ENCODE data around the gene MTARC2. TPM values are rescaled to one million over a fixed set of nuclear protein-coding genes. Genes with fewer than 3 reads are reported as not detected.

The MTARC2 gene
- total RNA-seq, 1 donor: 1.0 TPM

GRCh38 chr1:220791956-220792355 lies 43.8 kb downstream of the MTARC2 start:
- Histone ChIP-seq H3K27me3 (ENCODE audit: insufficient read depth, low read length) (no peaks in the 10 kb centered on the region), H3K4me3 (ENCODE audit: low read length) (no peak overlapping the region), H3K4me1 (ENCODE audit: insufficient read depth, low read length) (peaks cover 48% of the 10 kb centered on the region), H3K9me3 (ENCODE audit: low read depth, low read length) (no peaks in the 10 kb centered on the region)

- H3K4me3 ChIP-seq (ENCODE audit: low read length): no peak overlapping the region
- no peaks in the 10 kb centered on the region for H3K27me3 ChIP-seq (ENCODE audit: insufficient read depth, low read length)
- H3K4me1 ChIP-seq (ENCODE audit: insufficient read depth, low read length): peaks cover 6% of the 10 kb centered on the region
- H3K9me3 ChIP-seq (ENCODE audit: low read depth, low read length): no peaks in the 10 kb centered on the region
Measured at GRCh38 chr1:220796530-220796929, 48.4 kb downstream of the MTARC2 start.

- H3K9me3 ChIP-seq (ENCODE audit: low read depth, low read length): no peaks in the 10 kb centered on the region
- no peak overlapping the region for H3K4me3 ChIP-seq (ENCODE audit: low read length)
- no peaks in the 10 kb centered on the region for H3K27me3 ChIP-seq (ENCODE audit: insufficient read depth, low read length)
- H3K4me1 ChIP-seq (ENCODE audit: insufficient read depth, low read length): peaks cover under 1% of the 10 kb centered on the region
Measured at GRCh38 chr1:220797044-220797443, 48.9 kb downstream of the MTARC2 start.

- Histone ChIP-seq H3K4me1 (ENCODE audit: insufficient read depth, low read length) (no peaks in the 10 kb centered on the region), H3K27me3 (ENCODE audit: insufficient read depth, low read length) (no peaks in the 10 kb centered on the region), H3K9me3 (ENCODE audit: low read depth, low read length) (no peaks in the 10 kb centered on the region), H3K4me3 (ENCODE audit: low read length) (no peak overlapping the region)
Measured at GRCh38 chr1:220797553-220797952, 49.4 kb downstream of the MTARC2 start.

- Histone ChIP-seq H3K9me3 (ENCODE audit: low read depth, low read length) (no peaks in the 10 kb centered on the region), H3K27me3 (ENCODE audit: insufficient read depth, low read length) (no peaks in the 10 kb centered on the region), H3K4me3 (ENCODE audit: low read length) (no peak overlapping the region), H3K4me1 (ENCODE audit: insufficient read depth, low read length) (no peaks in the 10 kb centered on the region)
Measured at GRCh38 chr1:220798338-220798737, 50.2 kb downstream of the MTARC2 start.

- no peaks in the 10 kb centered on the region for H3K9me3 ChIP-seq (ENCODE audit: low read depth, low read length)
- H3K4me1 ChIP-seq (ENCODE audit: insufficient read depth, low read length): peaks cover 4% of the 10 kb centered on the region
- H3K27me3 ChIP-seq (ENCODE audit: insufficient read depth, low read length): no peaks in the 10 kb centered on the region
- H3K4me3 ChIP-seq (ENCODE audit: low read length): no peak overlapping the region
Measured at GRCh38 chr1:220800262-220800661, 52.1 kb downstream of the MTARC2 start.

- no peaks in the 10 kb centered on the region for H3K9me3 ChIP-seq (ENCODE audit: low read depth, low read length)
- H3K27me3 ChIP-seq (ENCODE audit: insufficient read depth, low read length): no peaks in the 10 kb centered on the region
Measured at GRCh38 chr1:220803401-220804201, 55.5 kb downstream of the MTARC2 start.

GRCh38 chr1:220804202-220804586 lies 56.1 kb downstream of the MTARC2 start:
- no peak overlapping the region for H3K4me3 ChIP-seq (ENCODE audit: low read length)
- peaks cover 4% of the 10 kb centered on the region for H3K4me1 ChIP-seq (ENCODE audit: insufficient read depth, low read length)
- no peaks in the 10 kb centered on the region for H3K9me3 ChIP-seq (ENCODE audit: low read depth, low read length)
- no peaks in the 10 kb centered on the region for H3K27me3 ChIP-seq (ENCODE audit: insufficient read depth, low read length)

More at GRCh38 chr1:220803401-220804201, 55.5 kb downstream of the MTARC2 start:
- no peak overlapping the region for H3K4me3 ChIP-seq (ENCODE audit: low read length)
- peaks cover 4% of the 10 kb centered on the region for H3K4me1 ChIP-seq (ENCODE audit: insufficient read depth, low read length)

- Histone ChIP-seq H3K4me3 (ENCODE audit: low read length) (no peak overlapping the region), H3K4me1 (ENCODE audit: insufficient read depth, low read length) (peaks cover 7% of the 10 kb centered on the region), H3K27me3 (ENCODE audit: insufficient read depth, low read length) (no peaks in the 10 kb centered on the region), H3K9me3 (ENCODE audit: low read depth, low read length) (no peaks in the 10 kb centered on the region)
Measured at GRCh38 chr1:220806408-220806807, 58.3 kb downstream of the MTARC2 start.

- Histone ChIP-seq H3K4me1 (ENCODE audit: insufficient read depth, low read length) (peaks cover 7% of the 10 kb centered on the region), H3K9me3 (ENCODE audit: low read depth, low read length) (no peaks in the 10 kb centered on the region), H3K27me3 (ENCODE audit: insufficient read depth, low read length) (no peaks in the 10 kb centered on the region), H3K4me3 (ENCODE audit: low read length) (no peak overlapping the region)
Measured at GRCh38 chr1:220807726-220808125, 59.6 kb downstream of the MTARC2 start.

- no peaks in the 10 kb centered on the region for H3K27me3 ChIP-seq (ENCODE audit: insufficient read depth, low read length)
- H3K4me1 ChIP-seq (ENCODE audit: insufficient read depth, low read length): peaks cover 7% of the 10 kb centered on the region
- H3K4me3 ChIP-seq (ENCODE audit: low read length): no peak overlapping the region
- no peaks in the 10 kb centered on the region for H3K9me3 ChIP-seq (ENCODE audit: low read depth, low read length)
Measured at GRCh38 chr1:220808345-220809186, 60.4 kb downstream of the MTARC2 start.

- Histone ChIP-seq H3K4me3 (ENCODE audit: low read length) (no peak overlapping the region), H3K27me3 (ENCODE audit: insufficient read depth, low read length) (no peaks in the 10 kb centered on the region), H3K4me1 (ENCODE audit: insufficient read depth, low read length) (peaks cover 7% of the 10 kb centered on the region), H3K9me3 (ENCODE audit: low read depth, low read length) (no peaks in the 10 kb centered on the region)
Measured at GRCh38 chr1:220809187-220809550, 61.0 kb downstream of the MTARC2 start.

- peaks cover 7% of the 10 kb centered on the region for H3K4me1 ChIP-seq (ENCODE audit: insufficient read depth, low read length)
Measured at GRCh38 chr1:220809704-220810103, 61.6 kb downstream of the MTARC2 start.

GRCh38 chr1:220810179-220810653 lies 62.1 kb downstream of the MTARC2 start:
- Histone ChIP-seq H3K27me3 (ENCODE audit: insufficient read depth, low read length) (no peaks in the 10 kb centered on the region), H3K4me1 (ENCODE audit: insufficient read depth, low read length) (peaks cover 3% of the 10 kb centered on the region), H3K9me3 (ENCODE audit: low read depth, low read length) (no peaks in the 10 kb centered on the region), H3K4me3 (ENCODE audit: low read length) (no peak overlapping the region)

More at GRCh38 chr1:220809704-220810103, 61.6 kb downstream of the MTARC2 start:
- no peaks in the 10 kb centered on the region for H3K27me3 ChIP-seq (ENCODE audit: insufficient read depth, low read length)
- H3K4me3 ChIP-seq (ENCODE audit: low read length): no peak overlapping the region
- H3K9me3 ChIP-seq (ENCODE audit: low read depth, low read length): no peaks in the 10 kb centered on the region

GRCh38 chr1:220810963-220811362 lies 62.8 kb downstream of the MTARC2 start:
- Histone ChIP-seq H3K27me3 (ENCODE audit: insufficient read depth, low read length) (no peaks in the 10 kb centered on the region), H3K4me1 (ENCODE audit: insufficient read depth, low read length) (peaks cover 3% of the 10 kb centered on the region), H3K4me3 (ENCODE audit: low read length) (no peak overlapping the region), H3K9me3 (ENCODE audit: low read depth, low read length) (no peaks in the 10 kb centered on the region)
